Measurements from ENCODE around the gene PSORS1C2.
A peak's percentile ranks its signal among the peaks of the same experiment; 100 is the strongest.
"Not testable (repeated sequence)": the region's sequence is repeated elsewhere in the genome, so short reads cannot be mapped to it uniquely, and the experiment has no call there.

The PSORS1C2 gene

GRCh38 chr6:31138982-31139381 lies at the start of gene PSORS1C2:
Gene PSORS1C2 (minus strand): TSS chr6:31139066. CDS start chr6:31139026, 40 bp downstream.
- DNase-seq: no peak

- no peak for DNase-seq
These were observed 48.9 kb upstream of the PSORS1C2 start for GRCh38 chr6:31187780-31188194.

GRCh38 chr6:31186052-31186734 lies 47.3 kb upstream of the PSORS1C2 start:
- peak; percentile 22 for DNase-seq

DNA sequence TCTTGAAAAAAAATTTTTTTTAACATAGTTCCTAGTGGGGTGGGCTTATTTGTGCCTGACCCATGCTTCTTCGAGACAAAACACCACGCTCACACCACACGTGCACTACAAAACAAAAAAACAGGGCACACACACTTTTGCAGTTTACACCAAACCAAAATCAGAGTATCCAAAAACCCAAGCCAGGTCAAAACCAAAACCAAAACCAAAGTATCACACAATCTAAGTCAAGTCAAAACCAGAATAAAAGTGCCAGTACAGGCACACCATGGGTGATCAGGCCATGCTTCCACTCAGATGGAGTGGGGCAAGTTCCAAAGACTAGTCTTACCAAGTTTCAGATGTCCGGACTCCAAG lies 46.8 kb upstream of the PSORS1C2 start:
- peak; percentile 4 for DNase-seq

- DNase-seq: not testable (repeated sequence)
These were observed 45.0 kb upstream of the PSORS1C2 start for GRCh38 chr6:31183859-31184258.

DNA sequence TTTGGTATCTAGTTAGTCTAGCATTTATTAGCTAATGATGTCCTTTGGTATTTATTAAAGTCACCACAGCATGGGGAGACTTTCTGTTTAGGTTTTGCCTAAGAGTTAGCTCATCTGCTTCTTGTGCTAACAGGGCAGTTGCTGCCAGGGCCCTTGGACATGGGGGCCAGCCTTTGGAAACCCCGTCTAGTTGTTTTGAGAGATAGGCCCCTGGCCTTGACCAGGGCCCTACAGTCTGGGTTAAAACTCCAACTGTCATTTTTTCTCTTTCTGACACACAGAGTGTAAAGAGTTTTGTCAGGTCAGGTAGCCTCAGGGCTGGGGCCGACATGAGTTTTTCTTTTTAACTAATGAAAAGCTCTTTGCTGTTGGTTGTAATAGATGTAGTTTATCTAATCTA lies 44.4 kb upstream of the PSORS1C2 start:
- DNase-seq: not testable (repeated sequence)

DNA sequence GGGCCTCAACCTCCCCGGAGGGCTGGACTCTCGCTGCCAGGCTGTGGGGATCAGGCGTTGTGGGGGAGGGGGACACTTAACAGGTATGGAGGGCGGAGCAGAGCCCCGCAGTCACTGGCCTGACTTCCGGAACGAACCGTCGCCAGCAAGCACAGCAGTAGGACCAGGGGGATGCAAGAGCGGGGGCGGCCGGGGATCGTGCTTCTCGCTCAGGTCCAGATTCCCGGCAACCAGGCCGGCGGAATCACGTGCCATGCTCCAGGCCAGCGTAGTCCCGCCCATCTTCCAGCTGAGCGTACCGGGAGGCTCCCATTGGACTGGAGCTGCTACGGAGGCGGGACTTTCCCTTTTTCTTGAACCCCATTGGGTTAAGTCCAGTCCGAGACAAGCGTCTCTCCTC lies 41.6 kb upstream of the PSORS1C2 start:
- DNase-seq: peak; percentile 85

- no peak for DNase-seq
These were observed 41.0 kb upstream of the PSORS1C2 start for GRCh38 chr6:31179896-31180295.

GRCh38 chr6:31179042-31179386 lies 40.1 kb upstream of the PSORS1C2 start:
- no peak for DNase-seq

GRCh38 chr6:31178143-31179041 lies 39.5 kb upstream of the PSORS1C2 start:
- DNase-seq: no peak

DNA sequence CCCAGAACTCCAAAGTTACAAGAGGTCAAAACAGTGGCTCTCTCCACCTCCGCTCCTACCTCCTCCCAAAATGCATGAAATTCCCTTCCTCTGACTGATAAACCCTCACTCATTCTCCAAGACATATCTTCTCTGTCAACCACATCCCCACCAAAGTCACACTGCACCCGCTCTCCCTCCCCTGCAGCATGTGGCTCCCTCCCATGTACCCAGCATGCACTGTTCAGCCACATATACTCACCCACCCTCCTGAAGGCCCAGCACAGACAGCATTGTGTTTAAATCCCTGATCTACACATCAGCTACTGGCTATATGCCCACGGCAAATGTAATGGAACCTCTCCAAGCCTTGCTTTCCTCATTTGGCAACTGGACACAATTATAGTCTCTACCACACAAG lies 37.1 kb upstream of the PSORS1C2 start:
- DNase-seq: no peak

GRCh38 chr6:31174378-31174777 lies 35.5 kb upstream of the PSORS1C2 start:
- no peak for DNase-seq

GRCh38 chr6:31173406-31173805 lies 34.5 kb upstream of the PSORS1C2 start:
- no peak for DNase-seq

- no peak for DNase-seq
These were observed 34.1 kb upstream of the PSORS1C2 start for GRCh38 chr6:31172973-31173384.

DNA sequence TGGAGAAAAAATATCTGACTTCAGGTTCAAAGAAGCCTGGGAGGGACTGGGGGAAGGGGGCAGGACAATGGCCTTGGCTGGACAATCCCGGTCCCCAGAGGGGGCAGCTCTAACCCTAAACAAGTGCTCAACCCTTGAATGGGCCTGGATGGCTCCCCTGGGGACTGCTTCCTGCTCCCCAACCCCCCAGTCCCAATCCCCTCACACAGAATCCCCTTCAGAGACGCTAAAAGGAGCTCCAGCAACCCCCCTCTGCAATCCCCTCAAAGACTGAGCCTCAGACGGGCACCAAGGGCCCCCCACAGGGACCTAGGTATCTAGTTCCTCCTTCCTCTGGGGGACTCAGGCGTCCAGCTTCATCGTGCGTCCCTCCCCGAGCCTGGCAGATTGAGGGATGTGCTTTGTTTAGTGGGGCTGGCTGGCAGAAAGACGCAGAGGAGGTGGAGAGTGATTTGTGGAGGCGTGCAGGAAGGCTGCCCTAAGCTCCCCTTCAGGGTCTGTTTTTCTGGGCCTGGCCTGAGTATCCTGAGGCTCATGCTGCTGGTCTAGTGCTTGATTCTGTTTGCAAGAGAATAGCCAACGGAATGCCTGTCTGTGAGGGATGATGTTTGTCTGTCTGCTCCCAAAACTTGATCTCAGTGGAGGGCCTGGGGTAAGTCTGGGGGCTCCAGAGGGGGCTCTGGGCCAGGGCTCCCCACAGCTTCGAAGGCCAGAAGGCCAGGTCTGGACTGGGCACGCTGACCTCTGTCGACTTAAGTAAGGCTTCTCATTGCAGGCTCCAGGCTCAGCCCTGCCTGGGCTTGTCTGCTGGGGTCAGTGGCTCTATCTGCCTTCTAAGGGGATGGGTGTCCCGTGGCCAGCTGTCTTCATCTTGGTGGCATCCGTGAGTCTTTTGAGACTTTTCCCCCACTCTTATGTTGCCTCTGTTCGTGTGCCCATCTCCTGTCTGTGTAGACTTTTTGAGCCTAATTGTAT lies 33.4 kb upstream of the PSORS1C2 start:
- DNase-seq: no peak

- no peak for DNase-seq
These were observed 32.3 kb upstream of the PSORS1C2 start for GRCh38 chr6:31170987-31171671.

DNA sequence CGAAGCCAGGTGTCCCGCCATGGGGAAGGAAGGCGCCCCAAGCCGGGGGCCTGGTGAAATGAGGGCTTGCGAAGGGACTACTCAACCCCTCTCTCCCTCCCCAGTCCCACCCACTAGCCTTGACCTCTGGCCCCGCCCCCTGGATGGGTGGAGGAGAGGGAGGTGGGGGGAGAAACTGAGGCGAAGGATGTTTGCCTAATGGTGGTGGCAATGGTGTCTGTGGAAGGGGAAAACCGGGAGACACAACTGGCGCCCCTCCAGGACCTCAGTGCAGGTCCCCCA lies 31.7 kb upstream of the PSORS1C2 start, which contains the start of gene POU5F1:
Gene POU5F1 (minus strand): TSS at position 83 of the 282 bp plus-strand sequence. CDS start 62 bp downstream, at position 21.
- no peak for DNase-seq

GRCh38 chr6:31169858-31170599 lies 31.2 kb upstream of the PSORS1C2 start:
- DNase-seq: not testable (repeated sequence)

GRCh38 chr6:31169123-31169857 lies 30.4 kb upstream of the PSORS1C2 start:
- DNase-seq: no peak

- no peak for DNase-seq
These were observed 29.7 kb upstream of the PSORS1C2 start for GRCh38 chr6:31168606-31169005.

DNA sequence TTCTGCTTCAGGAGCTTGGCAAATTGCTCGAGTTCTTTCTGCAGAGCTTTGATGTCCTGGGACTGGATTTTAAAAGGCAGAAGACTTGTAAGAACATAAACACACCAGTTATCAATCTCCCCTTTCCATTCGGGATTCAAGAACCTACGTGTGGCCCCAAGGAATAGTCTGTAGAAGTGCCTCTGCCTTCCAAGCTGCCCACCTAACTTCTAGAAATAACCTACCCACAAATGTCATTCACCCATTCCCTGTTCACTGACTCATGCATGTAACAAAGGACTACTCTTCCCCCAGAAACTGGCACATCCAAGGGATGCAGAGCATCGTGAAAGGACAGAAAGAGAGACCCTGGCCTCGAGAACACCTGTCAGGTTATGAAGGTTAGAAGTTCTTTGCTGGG lies 27.1 kb upstream of the PSORS1C2 start:
- no peak for DNase-seq

Data from activated effector memory CD4-positive, alpha-beta T cell treated with anti-CD3 and anti-CD28 coated beads, Interleukin-2, amount 50 U/mL, for 16 hours (primary cell).